ENCODE data around the gene UBE2M.

- TF ChIP-seq CTCF (IDR thresholded peaks at IDR 0.05) (no peak), POLR2A (IDR thresholded peaks at IDR 0.05; ENCODE audit: low read length) (no peak), RAD21 (conservative IDR thresholded peaks at IDR 0.05 in 1 of 2, IDR thresholded peaks at IDR 0.05 in 1 of 2) (no peak), RFX5 (IDR thresholded peaks at IDR 0.05) (no peak), RCOR1 (IDR thresholded peaks at IDR 0.05; ENCODE audit: low read depth, low read length) (no peak), MAFK (IDR thresholded peaks at IDR 0.05; ENCODE audit: partially characterized antibody) (no peak), EP300 (IDR thresholded peaks at IDR 0.05) (no peak), TP53 (CRISPR knock-in tag; IDR thresholded peaks at IDR 0.05) (no peak), BCL3 (IDR thresholded peaks at IDR 0.05) (no peak), PBX3 (IDR thresholded peaks at IDR 0.05) (no peak), MAZ (IDR thresholded peaks at IDR 0.05; ENCODE audit: borderline replicate concordance, low read depth, low read length) (no peak), KDM5A (IDR thresholded peaks at IDR 0.05) (no peak)
These were observed 10.8 kb downstream of the UBE2M start for GRCh38 chr19:58547323-58548312.
